T-helper 2 cell treated with Interferon-gamma antibody and Interleukin-4, amounts not matched to agents 100 ng/mL and 5 ng/mL, for 36 hours (primary cell): ENCODE results near the gene GAB2. TPM values are rescaled to one million over a fixed set of nuclear protein-coding genes. Genes with fewer than 3 reads are reported as not detected.
"Not testable (repeated sequence)": the region's sequence is repeated elsewhere in the genome, so short reads cannot be mapped to it uniquely, and the experiment has no call there.

Source experiments
- intact Hi-C: fragments of 100-400 bp; cut with micrococcal nuclease; formaldehyde crosslinking; loops from one replicate; pipeline ENCODE4 v1.15.1; 2023
- total RNA-seq: library from RNA; stranded (reverse); gene quantifications from 2 replicates; pipeline ENCODE4 v1.2.3, GENCODE V29; 2022

GAB2 gene
- total RNA-seq, 1 donor from 2014 or later: 96.1 TPM

- intact Hi-C loops: loop anchor here (5.0 kb wide), 2 partner anchors 65 to 115 kb away; no protein-coding TSS in a partner anchor
Observed at GRCh38 chr11:78226684-78227680, 190.6 kb downstream of the GAB2 start.

- intact Hi-C loops: loop anchor here (2.0 to 5.0 kb wide), 3 partner anchors 22 to 117 kb away; no protein-coding TSS in a partner anchor
Observed at GRCh38 chr11:78224906-78225420, 192.7 kb downstream of the GAB2 start.

- intact Hi-C loops: loop anchor here (2.0 kb wide), 1 partner anchor 22 kb away; no protein-coding TSS in a partner anchor
Observed at GRCh38 chr11:78224506-78224905, 193.1 kb downstream of the GAB2 start.

GRCh38 chr11:78223320-78223954 is 194.2 kb downstream of the GAB2 start:
- intact Hi-C loops: no loop called here

GRCh38 chr11:78222726-78223125 is 194.9 kb downstream of the GAB2 start:
- intact Hi-C loops: not testable (repeated sequence)

GRCh38 chr11:78221396-78222315 is 196.0 kb downstream of the GAB2 start:
- intact Hi-C loops: no loop called here

- intact Hi-C loops: no loop called here
Observed at GRCh38 chr11:78220218-78221157, 197.1 kb downstream of the GAB2 start.

- intact Hi-C loops: no loop called here
Observed at GRCh38 chr11:78219493-78220217, 198.0 kb downstream of the GAB2 start.

- intact Hi-C loops: no loop called here
Observed at GRCh38 chr11:78218707-78219492, 198.7 kb downstream of the GAB2 start.

GRCh38 chr11:78217650-78218541 is 199.7 kb downstream of the GAB2 start:
- intact Hi-C loops: no loop called here

- intact Hi-C loops: no loop called here
Observed at GRCh38 chr11:78216571-78217287, 200.9 kb downstream of the GAB2 start.

GRCh38 chr11:78216021-78216420 is 201.6 kb downstream of the GAB2 start:
- intact Hi-C loops: no loop called here

GRCh38 chr11:78214331-78215194 is 203.1 kb downstream of the GAB2 start:
- intact Hi-C loops: no loop called here

GRCh38 chr11:78213526-78214330 is 203.9 kb downstream of the GAB2 start:
- intact Hi-C loops: no loop called here
